Measurements from ENCODE around the gene PRRT3. TPM values are rescaled to one million over a fixed set of nuclear protein-coding genes. Genes with fewer than 3 reads are reported as not detected.
A peak's percentile ranks its signal among the peaks of the same experiment; 100 is the strongest.
"Not testable (repeated sequence)": the region's sequence is repeated elsewhere in the genome, so short reads cannot be mapped to it uniquely, and the experiment has no call there.

The PRRT3 gene
- total RNA-seq, 8 experiments from 2014 or later, result 1.2 to 4.3 (median 3.4) TPM

- H3K27ac ChIP-seq, result no peak overlapping the region
- peak in 2 of 8 experiments; percentile 16 to 48 for ATAC-seq (replicated peaks in 6 of 8)
- WGBS, 10 experiments, result 26 to 100% (median 73%) methylated on average over 1 to 4 of the region's 4 CpGs
- H3K4me3 ChIP-seq, result no peak overlapping the region
- peaks cover 0 to 5% of the 10 kb centered on the region in 2 donors for H3K4me1 ChIP-seq (replicated peaks in 1 of 2)
- in situ Hi-C loops (cut with MboI; ENCODE audit: low pct_unique_long_range_greater_than_20kb in 2 of 9, low sequenced_read_pairs in 9 of 9, unreplicated experiment in 9 of 9), result no loop called here
Observed at GRCh38 chr3:9897408-9898372, 54.5 kb downstream of the PRRT3 start.

- H3K4me3 ChIP-seq; H3K4me1 ChIP-seq (replicated peaks in 1 of 2); ATAC-seq (replicated peaks in 6 of 8); H3K27ac ChIP-seq; in situ Hi-C loops (cut with MboI; ENCODE audit: low pct_unique_long_range_greater_than_20kb in 2 of 9, low sequenced_read_pairs in 9 of 9, unreplicated experiment in 9 of 9): not testable (repeated sequence)
- 84 to 100% (median 98%) methylated on average over 1 to 8 of the region's 10 CpGs; no CpG with 5 or more reads in 1 of the 10 experiments for WGBS, 10 experiments
Observed at GRCh38 chr3:9896755-9897407, 55.3 kb downstream of the PRRT3 start.

DNA sequence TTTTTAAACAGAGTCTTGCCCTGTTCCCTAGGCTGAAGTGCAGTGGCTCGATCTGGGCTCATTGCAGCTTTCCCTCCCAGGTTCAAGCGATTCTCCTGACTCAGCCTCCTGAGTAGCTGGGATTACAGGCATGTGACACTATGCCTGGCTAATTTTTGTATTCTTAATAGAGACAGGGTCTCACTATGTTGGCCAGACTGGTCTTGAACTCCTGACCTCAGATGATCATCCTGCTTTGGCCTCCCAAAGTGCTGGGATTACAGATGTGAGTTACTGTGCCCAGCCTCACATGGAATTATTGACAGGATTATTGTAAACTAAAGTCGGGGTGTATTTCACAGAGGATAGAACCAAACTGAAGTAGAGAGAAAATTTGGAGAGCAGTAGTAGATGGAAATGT is 56.5 kb downstream of the PRRT3 start:
- 70 to 100% (median 100%) methylated on average over 1 to 3 of the region's 3 CpGs; no CpG with 5 or more reads in 2 of the 10 experiments for WGBS, 10 experiments
- ATAC-seq (replicated peaks in 6 of 8); in situ Hi-C loops (cut with MboI; ENCODE audit: low pct_unique_long_range_greater_than_20kb in 2 of 9, low sequenced_read_pairs in 9 of 9, unreplicated experiment in 9 of 9); H3K4me1 ChIP-seq (replicated peaks in 1 of 2); H3K27ac ChIP-seq; H3K4me3 ChIP-seq: not testable (repeated sequence)

Other genes with a start within 250 kb of the PRRT3 start
- 1 to 10 TPM in 1 of 8 experiments, under 1 TPM in 5, not detected in 2; 0.14 to 1.4 (median 0.36) TPM for gene CPNE9, start 248.6 kb downstream of the PRRT3 start, total RNA-seq
- 10 to 100 TPM in 7 of 8 experiments, 1 to 10 TPM in 1; 9.7 to 22.7 (median 13.6) TPM for gene BRPF1, start 220.7 kb downstream of the PRRT3 start, total RNA-seq
- 10 to 100 TPM; 11.9 to 28.1 (median 22.4) TPM for gene OGG1, start 202.5 kb downstream of the PRRT3 start, total RNA-seq
- 10 to 100 TPM in 1 of 8 experiments, 1 to 10 TPM in 7; 1.2 to 19.0 (median 5.1) TPM for gene CAMK1, start 182.5 kb downstream of the PRRT3 start, total RNA-seq
- gene TADA3, start 159.9 kb downstream of the PRRT3 start, total RNA-seq, result 10 to 100 TPM; 23.0 to 56.2 (median 40.7) TPM
- gene ARPC4, start 159.3 kb downstream of the PRRT3 start, total RNA-seq, result 100 to 1,000 TPM in 5 of 8 experiments, 10 to 100 TPM in 3; 75.0 to 158 (median 120) TPM
- 10 to 100 TPM in 6 of 8 experiments, 1 to 10 TPM in 2; 8.4 to 41.3 (median 14.0) TPM for gene TTLL3, start 142.1 kb downstream of the PRRT3 start, total RNA-seq
- 10 to 100 TPM; 23.5 to 44.9 (median 29.5) TPM for gene RPUSD3, start 108.4 kb downstream of the PRRT3 start, total RNA-seq
- gene CIDEC, start 72.2 kb downstream of the PRRT3 start, total RNA-seq, result under 1 TPM in 1 of 8 experiments, not detected in 7; 0.43 TPM
- gene JAGN1, start 61.8 kb downstream of the PRRT3 start, total RNA-seq, result 10 to 100 TPM; 14.2 to 31.7 (median 25.2) TPM
- 1 to 10 TPM in 2 of 8 experiments, under 1 TPM in 6; 0.23 to 1.8 (median 0.45) TPM for gene IL17RE, start 49.6 kb downstream of the PRRT3 start, total RNA-seq
- 10 to 100 TPM in 4 of 8 experiments, 1 to 10 TPM in 4; 2.7 to 50.7 (median 10.6) TPM for gene IL17RC, start 35.3 kb downstream of the PRRT3 start, total RNA-seq
- gene CRELD1, start 18.6 kb downstream of the PRRT3 start, total RNA-seq, result 10 to 100 TPM; 14.1 to 55.7 (median 34.1) TPM
- 10 to 100 TPM; 25.9 to 95.0 (median 44.6) TPM for gene EMC3, start 34.4 kb upstream of the PRRT3 start, total RNA-seq
- gene FANCD2, start 74.0 kb upstream of the PRRT3 start, total RNA-seq, result 10 to 100 TPM in 3 of 8 experiments, 1 to 10 TPM in 5; 1.1 to 28.1 (median 4.0) TPM
- under 1 TPM in 1 of 8 experiments, not detected in 7; 0.66 TPM for gene FANCD2OS, start 155.8 kb upstream of the PRRT3 start, total RNA-seq
- 100 to 1,000 TPM in 7 of 8 experiments, 10 to 100 TPM in 1; 96.1 to 219 (median 180) TPM for gene BRK1, start 163.3 kb upstream of the PRRT3 start, total RNA-seq
- gene VHL, start 189.4 kb upstream of the PRRT3 start, total RNA-seq, result 10 to 100 TPM; 28.8 to 71.6 (median 55.6) TPM
- gene IRAK2, start 212.5 kb upstream of the PRRT3 start, total RNA-seq, result 1 to 10 TPM in 5 of 8 experiments, under 1 TPM in 3; 0.63 to 2.5 (median 1.7) TPM

All from motor neuron (in vitro differentiated cells).